Measurements from ENCODE around the gene TRAPPC8. TPM values are rescaled to one million over a fixed set of nuclear protein-coding genes. Genes with fewer than 3 reads are reported as not detected.

TRAPPC8 gene
- polyA plus RNA-seq, 2 of the 4 experiments (the other 2 are of a cell fraction): 12.2 to 41.8 TPM

DNA sequence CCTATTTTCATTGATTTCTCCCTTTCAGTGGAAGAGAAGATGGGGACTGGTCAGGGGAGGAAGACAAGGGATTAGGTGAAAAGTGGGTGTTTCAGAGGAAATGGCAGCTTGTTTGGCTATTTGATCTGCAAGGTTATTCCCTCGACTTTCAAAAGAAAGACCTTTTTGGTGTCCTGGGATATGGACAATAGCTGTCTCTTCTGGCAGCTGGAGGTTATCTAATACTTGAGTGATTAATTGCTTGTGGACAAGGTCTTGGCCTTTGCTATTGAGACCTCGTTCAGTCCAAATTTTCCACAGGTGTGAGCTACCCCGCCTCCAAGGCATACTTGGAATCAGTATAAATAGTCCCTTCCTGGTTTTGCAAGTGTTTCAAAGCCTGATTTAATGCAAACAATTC, 33.3 kb upstream of the TRAPPC8 start:
- ChIA-PET CTCF (interaction anchor here (1.3 to 2.9 kb wide), 4 partner anchors 9 to 421 kb away, joined by 3 to 15 read pairs (median 4); no protein-coding TSS in a partner anchor), POLR2A (no interaction called here)
- whole genome bisulfite sequencing (ENCODE audit: missing lambda C conversion rate): 10% methylated on average over 3 of the region's 3 CpGs
- Histone ChIP-seq H3K4me3 (no peak overlapping the region), H3K4me1 (no peaks in the 10 kb centered on the region), H3K9me3 (peaks cover 33% of the 10 kb centered on the region), H3K4me2 (no peak overlapping the region), H3K27ac (no peak overlapping the region)
- DNase-seq (ENCODE audit: low read depth in 1 of 2, low spot score in 1 of 2): no peak
- no peak for ATAC-seq
- TF ChIP-seq CHD2 (IDR thresholded peaks at IDR 0.05; ENCODE audit: low read length, partially characterized antibody): no peak
- TF ChIP-seq, protein P1, sequence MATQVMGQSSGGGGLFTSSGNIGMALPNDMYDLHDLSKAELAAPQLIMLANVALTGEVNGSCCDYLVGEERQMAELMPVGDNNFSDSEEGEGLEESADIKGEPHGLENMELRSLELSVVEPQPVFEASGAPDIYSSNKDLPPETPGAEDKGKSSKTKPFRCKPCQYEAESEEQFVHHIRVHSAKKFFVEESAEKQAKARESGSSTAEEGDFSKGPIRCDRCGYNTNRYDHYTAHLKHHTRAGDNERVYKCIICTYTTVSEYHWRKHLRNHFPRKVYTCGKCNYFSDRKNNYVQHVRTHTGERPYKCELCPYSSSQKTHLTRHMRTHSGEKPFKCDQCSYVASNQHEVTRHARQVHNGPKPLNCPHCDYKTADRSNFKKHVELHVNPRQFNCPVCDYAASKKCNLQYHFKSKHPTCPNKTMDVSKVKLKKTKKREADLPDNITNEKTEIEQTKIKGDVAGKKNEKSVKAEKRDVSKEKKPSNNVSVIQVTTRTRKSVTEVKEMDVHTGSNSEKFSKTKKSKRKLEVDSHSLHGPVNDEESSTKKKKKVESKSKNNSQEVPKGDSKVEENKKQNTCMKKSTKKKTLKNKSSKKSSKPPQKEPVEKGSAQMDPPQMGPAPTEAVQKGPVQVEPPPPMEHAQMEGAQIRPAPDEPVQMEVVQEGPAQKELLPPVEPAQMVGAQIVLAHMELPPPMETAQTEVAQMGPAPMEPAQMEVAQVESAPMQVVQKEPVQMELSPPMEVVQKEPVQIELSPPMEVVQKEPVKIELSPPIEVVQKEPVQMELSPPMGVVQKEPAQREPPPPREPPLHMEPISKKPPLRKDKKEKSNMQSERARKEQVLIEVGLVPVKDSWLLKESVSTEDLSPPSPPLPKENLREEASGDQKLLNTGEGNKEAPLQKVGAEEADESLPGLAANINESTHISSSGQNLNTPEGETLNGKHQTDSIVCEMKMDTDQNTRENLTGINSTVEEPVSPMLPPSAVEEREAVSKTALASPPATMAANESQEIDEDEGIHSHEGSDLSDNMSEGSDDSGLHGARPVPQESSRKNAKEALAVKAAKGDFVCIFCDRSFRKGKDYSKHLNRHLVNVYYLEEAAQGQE (IDR thresholded peaks at IDR 0.05): no peak
- TF ChIP-seq E2F6 (IDR thresholded peaks at IDR 0.05; ENCODE audit: borderline replicate concordance, low read depth): no peak
- no peak for TF ChIP-seq MYC (IDR thresholded peaks at IDR 0.05; ENCODE audit: borderline replicate concordance, low read length)
- TF ChIP-seq ZC3H11A (IDR thresholded peaks at IDR 0.05): no peak
- no peak for TF ChIP-seq SMC3 (IDR thresholded peaks at IDR 0.05)
- no peak for TF ChIP-seq NPAS2 (CRISPR knock-in tag; IDR thresholded peaks at IDR 0.05; ENCODE audit: borderline replicate concordance)
- no peak for TF ChIP-seq CEBPB (IDR thresholded peaks at IDR 0.05)
- TF ChIP-seq MAZ (IDR thresholded peaks at IDR 0.05; ENCODE audit: borderline replicate concordance, low read depth, low read length): no peak
- TF ChIP-seq, protein P2, sequence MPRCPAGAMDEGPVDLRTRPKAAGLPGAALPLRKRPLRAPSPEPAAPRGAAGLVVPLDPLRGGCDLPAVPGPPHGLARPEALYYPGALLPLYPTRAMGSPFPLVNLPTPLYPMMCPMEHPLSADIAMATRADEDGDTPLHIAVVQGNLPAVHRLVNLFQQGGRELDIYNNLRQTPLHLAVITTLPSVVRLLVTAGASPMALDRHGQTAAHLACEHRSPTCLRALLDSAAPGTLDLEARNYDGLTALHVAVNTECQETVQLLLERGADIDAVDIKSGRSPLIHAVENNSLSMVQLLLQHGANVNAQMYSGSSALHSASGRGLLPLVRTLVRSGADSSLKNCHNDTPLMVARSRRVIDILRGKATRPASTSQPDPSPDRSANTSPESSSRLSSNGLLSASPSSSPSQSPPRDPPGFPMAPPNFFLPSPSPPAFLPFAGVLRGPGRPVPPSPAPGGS (IDR thresholded peaks at IDR 0.05): no peak
- no peak for FAIRE-seq

DNA sequence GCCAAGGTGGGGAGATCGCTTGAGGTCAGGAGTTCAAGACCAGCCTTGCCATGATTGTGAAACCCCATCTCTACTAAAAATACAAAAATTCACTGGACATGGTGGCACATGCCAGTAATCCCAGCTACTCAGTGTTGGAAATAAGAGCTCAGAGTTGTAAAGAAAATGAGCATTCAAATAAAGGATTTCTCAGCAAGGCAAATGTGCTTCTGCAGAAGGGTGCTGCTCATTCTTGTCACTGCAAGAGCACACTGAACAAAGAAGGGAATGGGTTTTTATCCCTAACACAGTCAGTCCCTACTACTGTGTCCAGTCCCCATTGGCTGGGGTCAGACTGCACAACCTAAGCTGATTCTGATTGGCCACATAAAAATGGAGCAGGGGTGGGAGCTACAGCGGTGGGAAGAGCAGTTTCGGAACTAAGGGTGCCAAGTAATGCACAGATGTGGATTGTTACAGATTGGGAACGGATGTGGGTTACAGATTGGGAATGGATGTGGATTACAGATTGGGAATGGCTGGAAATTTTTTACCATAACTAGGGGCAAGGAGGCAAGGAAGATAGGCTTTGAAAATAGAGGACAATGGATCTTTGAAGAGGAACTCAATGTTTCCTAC, 31.1 kb upstream of the TRAPPC8 start:
- H3K9me3 ChIP-seq: peaks cover 33% of the 10 kb centered on the region
- DNase-seq (ENCODE audit: low read depth in 1 of 2, low spot score in 1 of 2) (no peak), FAIRE-seq (no peak), ATAC-seq (no peak)
- WGBS (ENCODE audit: missing lambda C conversion rate): 54% methylated on average over 4 of the region's 4 CpGs
- H3K4me3 ChIP-seq: no peak overlapping the region
- H3K27ac ChIP-seq: no peak overlapping the region
- no peaks in the 10 kb centered on the region for H3K4me1 ChIP-seq
- no peak for TF ChIP-seq HOXA7 (CRISPR knock-in tag; IDR thresholded peaks at IDR 0.05)
- ChIA-PET CTCF (no interaction called here), POLR2A (no interaction called here)
- H3K4me2 ChIP-seq: no peak overlapping the region

DNA sequence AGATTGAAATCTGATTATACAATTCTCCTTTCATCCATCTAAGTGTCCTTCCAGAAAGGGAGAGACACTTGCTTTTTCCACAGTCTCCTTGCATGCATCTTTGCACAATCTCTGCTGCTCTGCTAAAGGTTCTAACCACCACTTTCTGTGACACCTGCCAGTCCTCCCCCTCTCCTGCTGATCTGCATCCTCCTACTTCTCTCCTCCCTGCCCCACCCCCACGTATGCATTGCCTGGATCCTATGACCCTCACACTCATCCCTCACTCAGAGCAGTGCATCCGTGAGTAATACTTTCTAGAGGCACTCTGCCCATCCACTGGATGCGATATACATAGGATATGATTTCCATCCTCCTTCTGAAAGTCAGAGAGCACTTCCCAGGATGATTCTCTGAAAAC, 27.7 kb upstream of the TRAPPC8 start:
- POLR2A ChIA-PET: interaction anchor here (0.6 kb wide), 1 partner anchor 18 kb away, joined by 6 read pairs; no protein-coding TSS in a partner anchor
- FAIRE-seq (no peak), DNase-seq (ENCODE audit: low read depth in 1 of 2, low spot score in 1 of 2) (no peak), ATAC-seq (no peak)
- TF ChIP-seq RARB (CRISPR knock-in tag; IDR thresholded peaks at IDR 0.05) (no peak), MYC (IDR thresholded peaks at IDR 0.05; ENCODE audit: borderline replicate concordance, low read length) (no peak), MAZ (IDR thresholded peaks at IDR 0.05; ENCODE audit: borderline replicate concordance, low read depth, low read length) (no peak), PHF8 (IDR thresholded peaks at IDR 0.05; ENCODE audit: borderline replicate concordance, low read depth) (no peak), TFCP2L1 (CRISPR knock-in tag; IDR thresholded peaks at IDR 0.05) (no peak), CHD4 (IDR thresholded peaks at IDR 0.05; ENCODE audit: borderline replicate concordance) (no peak), RFX5 (IDR thresholded peaks at IDR 0.05) (no peak), FOSB (CRISPR knock-in tag; IDR thresholded peaks at IDR 0.05) (no peak), SREBF2 (IDR thresholded peaks at IDR 0.05) (no peak)
- TF ChIP-seq, protein P3, sequence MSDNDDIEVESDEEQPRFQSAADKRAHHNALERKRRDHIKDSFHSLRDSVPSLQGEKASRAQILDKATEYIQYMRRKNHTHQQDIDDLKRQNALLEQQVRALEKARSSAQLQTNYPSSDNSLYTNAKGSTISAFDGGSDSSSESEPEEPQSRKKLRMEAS (IDR thresholded peaks at IDR 0.05): no peak
- CTCF ChIA-PET: no interaction called here
- no peak overlapping the region for H3K27ac ChIP-seq
- H3K4me2 ChIP-seq: no peak overlapping the region
- peaks cover 20% of the 10 kb centered on the region for H3K9me3 ChIP-seq
- 46% methylated on average over 3 of the region's 3 CpGs for whole genome bisulfite sequencing (ENCODE audit: missing lambda C conversion rate)
- no peaks in the 10 kb centered on the region for H3K4me1 ChIP-seq
- no peak overlapping the region for H3K4me3 ChIP-seq

All from A549 (cell line).